NCI-H748 treated with DMSO at 0.1 percent for 48 hours (cell line): ENCODE data around the gene SUSD6.

Source experiments
- DNase-seq: peaks from one replicate; lab custom pipeline; 2025; lab: John Stamatoyannopoulos, UW

Gene SUSD6

GRCh38 chr14:69763761-69764510 lies 152.5 kb downstream of the SUSD6 start:
- no peak for DNase-seq
